HG02852 (cell line): Measurements from ENCODE around the gene SPECC1.
"Not testable (repeated sequence)": the region's sequence is repeated elsewhere in the genome, so short reads cannot be mapped to it uniquely, and the experiment has no call there.

ENCODE experiments used
- ATAC-seq: cut with Tn5 transposase; IDR thresholded peaks from one replicate; pipeline ENCODE4 v1.9.1; 2021; ENCODE audit warnings: mild to moderate bottlenecking, moderate library complexity; ENCODE audit not compliant: unreplicated experiment

Gene SPECC1

GRCh38 chr17:20170085-20170484 is 160.9 kb downstream of the SPECC1 start:
- no peak for ATAC-seq

GRCh38 chr17:20171741-20172365 is 162.7 kb downstream of the SPECC1 start:
- ATAC-seq: no peak

GRCh38 chr17:20172376-20172775 is 163.2 kb downstream of the SPECC1 start:
- no peak for ATAC-seq

- ATAC-seq: no peak
Measured at GRCh38 chr17:20173091-20173490, 163.9 kb downstream of the SPECC1 start.

- no peak for ATAC-seq
Measured at GRCh38 chr17:20174588-20175265, 165.6 kb downstream of the SPECC1 start.

- no peak for ATAC-seq
Measured at GRCh38 chr17:20179041-20179440, 169.9 kb downstream of the SPECC1 start.

GRCh38 chr17:20180661-20181060 is 171.5 kb downstream of the SPECC1 start:
- no peak for ATAC-seq

GRCh38 chr17:20184181-20184580 is 175.0 kb downstream of the SPECC1 start:
- no peak for ATAC-seq

- no peak for ATAC-seq
Measured at GRCh38 chr17:20184977-20185619, 175.9 kb downstream of the SPECC1 start.

GRCh38 chr17:20187049-20187448 is 177.9 kb downstream of the SPECC1 start:
- ATAC-seq: no peak

- no peak for ATAC-seq
Measured at GRCh38 chr17:20189302-20189701, 180.1 kb downstream of the SPECC1 start.

- no peak for ATAC-seq
Measured at GRCh38 chr17:20189979-20190378, 180.8 kb downstream of the SPECC1 start.

- no peak for ATAC-seq
Measured at GRCh38 chr17:20190605-20191004, 181.4 kb downstream of the SPECC1 start.

GRCh38 chr17:20191056-20191455 is 181.9 kb downstream of the SPECC1 start:
- no peak for ATAC-seq

GRCh38 chr17:20196286-20196685 is 187.1 kb downstream of the SPECC1 start:
- ATAC-seq: not testable (repeated sequence)

GRCh38 chr17:20197272-20197926 is 188.2 kb downstream of the SPECC1 start:
- ATAC-seq: no peak

GRCh38 chr17:20200016-20200795 is 191.0 kb downstream of the SPECC1 start:
- ATAC-seq: no peak

- no peak for ATAC-seq
Measured at GRCh38 chr17:20200865-20201458, 191.8 kb downstream of the SPECC1 start.

- ATAC-seq: no peak
Measured at GRCh38 chr17:20202141-20202621, 193.0 kb downstream of the SPECC1 start.

GRCh38 chr17:20203018-20203417 is 193.9 kb downstream of the SPECC1 start:
- ATAC-seq: no peak
